Mesothelial cell of epicardium (in vitro differentiated cells): ENCODE measurements around the gene FGA. TPM values are rescaled to one million over a fixed set of nuclear protein-coding genes. Genes with fewer than 3 reads are reported as not detected.

Experiments
- DNase-seq, 2 experiments: peaks; one replicate each; pipeline ENCODE4 v3.0.0; 2021; ENCODE audit warnings: low spot score in 2 of 2; ENCODE audit not compliant: unreplicated experiment in 2 of 2
- H3K27ac Mint-ChIP-seq: 2 replicates; pipeline ENCODE4 v1.8.0; 2021; ENCODE audit warnings: mixed read lengths
- H3K27me3 Mint-ChIP-seq: 2 replicates; pipeline ENCODE4 v1.8.0; 2021; ENCODE audit warnings: low read depth, mixed read lengths
- H3K36me3 Mint-ChIP-seq: 2 replicates; pipeline ENCODE4 v1.8.0; 2021; ENCODE audit warnings: mixed read lengths
- H3K4me1 Mint-ChIP-seq: 2 replicates; pipeline ENCODE4 v1.8.0; 2021; ENCODE audit warnings: mixed read lengths
- H3K4me3 Mint-ChIP-seq: 2 replicates; pipeline ENCODE4 v1.8.0; 2021; ENCODE audit warnings: mild to moderate bottlenecking, moderate library complexity, mixed read lengths
- H3K9me3 Mint-ChIP-seq: 2 replicates; pipeline ENCODE4 v1.8.0; 2021; ENCODE audit warnings: mixed read lengths
- total RNA-seq: library from RNA; stranded (reverse); gene quantifications from 3 replicates; pipeline ENCODE4 v1.2.1, GENCODE V29; 2021
- TF ChIP-seq, protein P1 (sequence below): fragments of 200-600 bp; sonication (generic); IDR thresholded peaks from one replicate; pipeline ENCODE4 v1.5.0; 2021; ENCODE audit warnings: antibody characterized with exemption; ENCODE audit not compliant: unreplicated experiment

Gene FGA
- total RNA-seq, 1 donor from 2014 or later: not detected

DNA sequence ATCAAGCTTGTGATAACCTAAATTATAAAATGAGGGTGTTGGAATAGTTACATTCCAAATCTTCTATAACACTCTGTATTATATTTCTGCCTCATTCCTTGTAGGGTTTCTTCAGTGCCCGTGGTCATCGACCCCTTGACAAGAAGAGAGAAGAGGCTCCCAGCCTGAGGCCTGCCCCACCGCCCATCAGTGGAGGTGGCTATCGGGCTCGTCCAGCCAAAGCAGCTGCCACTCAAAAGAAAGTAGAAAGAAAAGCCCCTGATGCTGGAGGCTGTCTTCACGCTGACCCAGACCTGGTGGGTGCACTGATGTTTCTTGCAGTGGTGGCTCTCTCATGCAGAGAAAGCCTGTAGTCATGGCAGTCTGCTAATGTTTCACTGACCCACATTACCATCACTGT is 24.8 kb downstream of the FGA start:
- H3K27ac Mint-ChIP-seq: no peak overlapping the region
- peaks cover 19% of the 10 kb centered on the region for H3K4me1 Mint-ChIP-seq
- TF ChIP-seq, protein P1, sequence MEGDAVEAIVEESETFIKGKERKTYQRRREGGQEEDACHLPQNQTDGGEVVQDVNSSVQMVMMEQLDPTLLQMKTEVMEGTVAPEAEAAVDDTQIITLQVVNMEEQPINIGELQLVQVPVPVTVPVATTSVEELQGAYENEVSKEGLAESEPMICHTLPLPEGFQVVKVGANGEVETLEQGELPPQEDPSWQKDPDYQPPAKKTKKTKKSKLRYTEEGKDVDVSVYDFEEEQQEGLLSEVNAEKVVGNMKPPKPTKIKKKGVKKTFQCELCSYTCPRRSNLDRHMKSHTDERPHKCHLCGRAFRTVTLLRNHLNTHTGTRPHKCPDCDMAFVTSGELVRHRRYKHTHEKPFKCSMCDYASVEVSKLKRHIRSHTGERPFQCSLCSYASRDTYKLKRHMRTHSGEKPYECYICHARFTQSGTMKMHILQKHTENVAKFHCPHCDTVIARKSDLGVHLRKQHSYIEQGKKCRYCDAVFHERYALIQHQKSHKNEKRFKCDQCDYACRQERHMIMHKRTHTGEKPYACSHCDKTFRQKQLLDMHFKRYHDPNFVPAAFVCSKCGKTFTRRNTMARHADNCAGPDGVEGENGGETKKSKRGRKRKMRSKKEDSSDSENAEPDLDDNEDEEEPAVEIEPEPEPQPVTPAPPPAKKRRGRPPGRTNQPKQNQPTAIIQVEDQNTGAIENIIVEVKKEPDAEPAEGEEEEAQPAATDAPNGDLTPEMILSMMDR: no peak
- no peak overlapping the region for H3K4me3 Mint-ChIP-seq
- DNase-seq: no peak
- no peaks in the 10 kb centered on the region for H3K9me3 Mint-ChIP-seq
- H3K27me3 Mint-ChIP-seq: peaks cover 2% of the 10 kb centered on the region
- no peaks in the 10 kb centered on the region for H3K36me3 Mint-ChIP-seq

DNA sequence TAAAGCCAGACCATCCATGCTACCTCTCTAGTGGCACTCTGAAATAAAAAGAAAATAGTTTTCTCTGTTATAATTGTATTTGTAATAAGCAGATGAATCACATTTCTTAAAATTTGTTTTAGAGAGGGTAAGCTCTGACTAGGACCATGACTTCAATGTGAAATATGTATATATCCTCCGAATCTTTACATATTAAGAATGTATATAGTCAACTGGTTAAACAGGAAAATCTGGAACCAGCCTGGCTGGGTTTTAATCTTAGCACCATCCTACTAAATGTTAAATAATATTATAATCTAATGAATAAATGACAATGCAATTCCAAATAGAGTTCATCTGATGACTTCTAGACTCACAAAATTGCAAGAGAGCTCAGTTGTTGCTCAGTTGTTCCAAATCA is 26.2 kb downstream of the FGA start:
- Mint-ChIP-seq H3K27me3 (peaks cover 2% of the 10 kb centered on the region), H3K9me3 (no peaks in the 10 kb centered on the region), H3K27ac (no peak overlapping the region), H3K4me3 (no peak overlapping the region), H3K36me3 (no peaks in the 10 kb centered on the region), H3K4me1 (peaks cover 30% of the 10 kb centered on the region)
- TF ChIP-seq, protein P1: no peak
- DNase-seq: no peak

DNA sequence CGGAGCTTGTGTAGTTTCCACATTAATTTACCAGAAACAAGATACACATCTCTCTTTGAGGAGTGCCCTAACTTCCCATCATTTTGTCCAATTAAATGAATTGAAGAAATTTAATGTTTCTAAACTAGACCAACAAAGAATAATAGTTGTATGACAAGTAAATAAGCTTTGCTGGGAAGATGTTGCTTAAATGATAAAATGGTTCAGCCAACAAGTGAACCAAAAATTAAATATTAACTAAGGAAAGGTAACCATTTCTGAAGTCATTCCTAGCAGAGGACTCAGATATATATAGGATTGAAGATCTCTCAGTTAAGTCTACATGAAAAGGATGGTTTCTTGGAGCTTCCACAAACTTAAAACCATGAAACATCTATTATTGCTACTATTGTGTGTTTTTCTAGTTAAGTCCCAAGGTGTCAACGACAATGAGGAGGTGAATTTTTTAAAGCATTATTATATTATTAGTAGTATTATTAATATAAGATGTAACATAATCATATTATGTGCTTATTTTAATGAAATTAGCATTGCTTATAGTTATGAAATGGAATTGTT is 27.8 kb downstream of the FGA start, which contains the start of gene FGB:
Gene FGB (plus strand): TSS at position 315 of the 558 bp plus-strand sequence. CDS start 8 bp downstream, at position 323.
- Mint-ChIP-seq H3K27me3 (peaks cover 2% of the 10 kb centered on the region), H3K4me1 (peaks cover 30% of the 10 kb centered on the region), H3K36me3 (no peaks in the 10 kb centered on the region), H3K9me3 (no peaks in the 10 kb centered on the region), H3K27ac (peak within 1 kb of the TSS; percentile 51), H3K4me3 (no peak within 1 kb of the TSS)
- no peak for DNase-seq
- TF ChIP-seq, protein P1: no peak

DNA sequence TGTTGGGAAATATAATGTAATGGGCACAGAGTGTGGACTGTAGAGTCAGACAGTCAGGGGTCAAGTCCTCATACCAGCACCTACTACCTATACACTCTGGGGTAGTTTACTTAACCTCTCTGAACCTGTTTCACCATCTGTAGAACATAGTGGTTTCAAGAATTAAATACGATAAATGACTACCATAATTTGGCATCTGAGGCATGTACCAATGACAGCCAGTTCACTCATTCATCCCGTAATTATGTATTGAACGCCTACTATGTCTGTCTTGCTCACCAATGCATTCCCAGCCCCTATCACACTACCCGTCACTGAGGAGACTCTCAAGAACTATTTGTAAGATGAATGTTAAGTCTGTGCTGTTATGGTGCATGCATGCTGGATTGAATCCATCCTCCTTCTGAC is 29.7 kb downstream of the FGA start:
- H3K27me3 Mint-ChIP-seq: no peaks in the 10 kb centered on the region
- H3K36me3 Mint-ChIP-seq: no peaks in the 10 kb centered on the region
- no peaks in the 10 kb centered on the region for H3K9me3 Mint-ChIP-seq
- H3K4me3 Mint-ChIP-seq: no peak overlapping the region
- H3K4me1 Mint-ChIP-seq: peaks cover 30% of the 10 kb centered on the region
- TF ChIP-seq, protein P1: no peak
- DNase-seq: no peak
- H3K27ac Mint-ChIP-seq: no peak overlapping the region

DNA sequence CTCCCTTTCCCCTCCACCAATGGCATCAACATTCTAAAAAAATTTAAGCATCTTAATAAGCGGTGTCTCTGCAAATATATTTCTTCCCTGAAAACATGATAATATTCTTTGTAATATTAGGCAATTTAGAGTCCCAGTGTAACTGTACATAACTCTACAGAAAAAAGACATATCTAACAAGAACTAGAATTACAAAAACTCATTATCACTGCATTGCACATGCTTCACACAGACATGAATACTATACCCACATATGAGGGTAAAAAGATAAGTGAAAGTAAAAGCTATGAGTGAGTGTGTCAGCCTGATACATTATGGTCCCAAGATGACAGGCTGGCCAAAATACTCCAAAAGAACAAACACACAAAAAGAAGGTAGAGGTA is 30.1 kb downstream of the FGA start:
- H3K9me3 Mint-ChIP-seq: no peaks in the 10 kb centered on the region
- H3K27me3 Mint-ChIP-seq: no peaks in the 10 kb centered on the region
- no peak for DNase-seq
- H3K4me1 Mint-ChIP-seq: peaks cover 30% of the 10 kb centered on the region
- TF ChIP-seq, protein P1: no peak
- no peaks in the 10 kb centered on the region for H3K36me3 Mint-ChIP-seq
- no peak overlapping the region for H3K4me3 Mint-ChIP-seq
- H3K27ac Mint-ChIP-seq: peak overlapping the region; percentile 62
